Measurements from ENCODE around the gene MGAT1. TPM values are rescaled to one million over a fixed set of nuclear protein-coding genes. Genes with fewer than 3 reads are reported as not detected.

MGAT1 gene
- total RNA-seq, 1 donor from 2014 or later, result 45.6 TPM

DNA sequence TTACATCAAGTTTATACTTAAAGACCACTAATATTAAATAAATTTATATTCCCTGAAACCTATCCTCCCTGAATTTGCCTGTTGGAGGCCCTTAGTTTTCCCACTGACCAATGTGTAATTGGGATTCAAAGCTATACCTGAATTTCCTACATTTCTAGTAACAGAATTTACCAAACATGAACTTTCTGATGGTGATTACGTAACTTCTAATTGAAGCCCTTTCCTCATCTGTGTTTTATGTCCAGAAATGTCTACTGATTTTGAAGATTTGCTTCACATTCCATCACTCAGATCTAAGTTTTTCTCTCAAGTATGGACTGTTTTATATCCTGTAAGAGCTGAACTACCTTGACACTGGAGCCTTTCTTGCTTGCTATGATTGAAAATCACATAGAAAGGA lies 45.7 kb upstream of the MGAT1 start:
- Mint-ChIP-seq H3K9me3 (ENCODE audit: unreplicated experiment) (peaks cover 10% of the 10 kb centered on the region), H3K4me3 (ENCODE audit: unreplicated experiment) (no peak overlapping the region), H3K27ac (ENCODE audit: unreplicated experiment) (no peak overlapping the region), H3K27me3 (ENCODE audit: unreplicated experiment) (no peaks in the 10 kb centered on the region), H3K4me1 (ENCODE audit: low read depth, unreplicated experiment) (no peaks in the 10 kb centered on the region), H3K36me3 (ENCODE audit: unreplicated experiment) (peaks cover 64% of the 10 kb centered on the region)
- DNase-seq, result no peak
- TF ChIP-seq, protein P1, sequence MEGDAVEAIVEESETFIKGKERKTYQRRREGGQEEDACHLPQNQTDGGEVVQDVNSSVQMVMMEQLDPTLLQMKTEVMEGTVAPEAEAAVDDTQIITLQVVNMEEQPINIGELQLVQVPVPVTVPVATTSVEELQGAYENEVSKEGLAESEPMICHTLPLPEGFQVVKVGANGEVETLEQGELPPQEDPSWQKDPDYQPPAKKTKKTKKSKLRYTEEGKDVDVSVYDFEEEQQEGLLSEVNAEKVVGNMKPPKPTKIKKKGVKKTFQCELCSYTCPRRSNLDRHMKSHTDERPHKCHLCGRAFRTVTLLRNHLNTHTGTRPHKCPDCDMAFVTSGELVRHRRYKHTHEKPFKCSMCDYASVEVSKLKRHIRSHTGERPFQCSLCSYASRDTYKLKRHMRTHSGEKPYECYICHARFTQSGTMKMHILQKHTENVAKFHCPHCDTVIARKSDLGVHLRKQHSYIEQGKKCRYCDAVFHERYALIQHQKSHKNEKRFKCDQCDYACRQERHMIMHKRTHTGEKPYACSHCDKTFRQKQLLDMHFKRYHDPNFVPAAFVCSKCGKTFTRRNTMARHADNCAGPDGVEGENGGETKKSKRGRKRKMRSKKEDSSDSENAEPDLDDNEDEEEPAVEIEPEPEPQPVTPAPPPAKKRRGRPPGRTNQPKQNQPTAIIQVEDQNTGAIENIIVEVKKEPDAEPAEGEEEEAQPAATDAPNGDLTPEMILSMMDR (IDR thresholded peaks at IDR 0.05; ENCODE audit: partially characterized antibody, unreplicated experiment), result no peak

DNA sequence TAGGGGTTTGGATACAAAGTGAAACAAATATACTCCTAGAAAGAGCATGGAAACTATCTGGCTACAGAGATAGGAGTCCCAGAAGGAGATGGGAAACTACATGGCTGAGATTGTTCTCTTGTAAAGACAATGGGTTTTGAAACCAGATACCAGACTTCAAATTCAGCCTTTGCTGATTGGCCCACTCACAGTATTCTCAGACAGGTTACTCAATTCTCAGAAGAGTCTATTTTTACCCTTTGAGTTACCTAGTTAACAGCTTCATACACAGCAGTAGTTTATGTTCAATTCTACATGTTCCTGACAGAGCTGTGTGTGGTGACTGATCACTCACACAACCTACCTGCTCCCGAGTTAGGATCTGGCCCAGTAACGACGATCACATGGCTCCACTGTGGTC lies 44.4 kb upstream of the MGAT1 start:
- Mint-ChIP-seq H3K36me3 (ENCODE audit: unreplicated experiment) (peaks cover 64% of the 10 kb centered on the region), H3K9me3 (ENCODE audit: unreplicated experiment) (peaks cover 10% of the 10 kb centered on the region), H3K4me3 (ENCODE audit: unreplicated experiment) (no peak overlapping the region), H3K27ac (ENCODE audit: unreplicated experiment) (no peak overlapping the region), H3K27me3 (ENCODE audit: unreplicated experiment) (no peaks in the 10 kb centered on the region), H3K4me1 (ENCODE audit: low read depth, unreplicated experiment) (no peaks in the 10 kb centered on the region)
- TF ChIP-seq, protein P1 (IDR thresholded peaks at IDR 0.05; ENCODE audit: partially characterized antibody, unreplicated experiment), result no peak
- DNase-seq, result no peak

DNA sequence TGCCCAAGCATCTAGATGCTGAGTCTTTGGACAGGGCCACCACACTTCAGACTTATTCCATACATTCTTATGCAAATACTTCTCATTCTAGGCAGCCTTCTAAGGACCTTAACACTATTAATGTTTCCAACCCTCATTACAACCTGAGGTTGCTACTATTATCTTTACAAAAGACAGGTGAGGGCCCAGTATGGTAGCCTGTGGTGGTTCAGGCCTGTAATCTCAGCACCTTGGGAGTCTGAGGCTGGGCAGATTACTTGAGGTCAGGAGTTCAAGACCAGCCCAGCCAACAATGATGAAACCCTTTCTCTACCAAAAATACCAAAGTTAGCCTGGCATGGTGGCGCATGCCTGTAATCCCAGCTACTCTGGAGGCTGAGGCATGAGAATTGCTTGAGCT lies 42.3 kb upstream of the MGAT1 start:
- H3K4me1 Mint-ChIP-seq (ENCODE audit: low read depth, unreplicated experiment), result no peaks in the 10 kb centered on the region
- H3K4me3 Mint-ChIP-seq (ENCODE audit: unreplicated experiment), result no peak overlapping the region
- no peak overlapping the region for H3K27ac Mint-ChIP-seq (ENCODE audit: unreplicated experiment)
- H3K27me3 Mint-ChIP-seq (ENCODE audit: unreplicated experiment), result no peaks in the 10 kb centered on the region
- peaks cover 3% of the 10 kb centered on the region for H3K9me3 Mint-ChIP-seq (ENCODE audit: unreplicated experiment)
- TF ChIP-seq, protein P1 (IDR thresholded peaks at IDR 0.05; ENCODE audit: partially characterized antibody, unreplicated experiment), result no peak
- DNase-seq, result no peak
- peaks cover 45% of the 10 kb centered on the region for H3K36me3 Mint-ChIP-seq (ENCODE audit: unreplicated experiment)

DNA sequence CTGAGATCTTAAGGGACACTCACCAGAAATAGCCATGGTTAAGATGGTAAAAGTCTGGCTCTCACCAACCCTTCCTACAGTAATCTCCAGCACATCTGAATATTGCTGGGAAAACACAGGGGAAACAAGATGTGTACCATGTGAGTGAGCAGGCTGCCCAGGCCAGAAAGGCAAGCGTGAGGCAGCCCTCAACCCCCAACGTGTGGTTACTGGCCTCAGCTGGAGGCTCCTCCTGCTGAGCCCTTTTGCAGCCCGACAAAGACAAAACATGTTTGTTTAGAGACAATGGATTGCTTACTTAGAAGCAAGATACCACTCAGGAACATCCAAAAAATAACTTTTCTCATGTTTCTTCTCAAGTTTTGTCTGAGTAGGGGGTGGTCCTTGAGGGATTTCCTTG lies 41.8 kb upstream of the MGAT1 start:
- no peak overlapping the region for H3K4me3 Mint-ChIP-seq (ENCODE audit: unreplicated experiment)
- no peaks in the 10 kb centered on the region for H3K27me3 Mint-ChIP-seq (ENCODE audit: unreplicated experiment)
- no peak overlapping the region for H3K27ac Mint-ChIP-seq (ENCODE audit: unreplicated experiment)
- H3K4me1 Mint-ChIP-seq (ENCODE audit: low read depth, unreplicated experiment), result no peaks in the 10 kb centered on the region
- TF ChIP-seq, protein P1 (IDR thresholded peaks at IDR 0.05; ENCODE audit: partially characterized antibody, unreplicated experiment), result no peak
- peaks cover 42% of the 10 kb centered on the region for H3K36me3 Mint-ChIP-seq (ENCODE audit: unreplicated experiment)
- peaks cover 3% of the 10 kb centered on the region for H3K9me3 Mint-ChIP-seq (ENCODE audit: unreplicated experiment)
- no peak for DNase-seq

DNA sequence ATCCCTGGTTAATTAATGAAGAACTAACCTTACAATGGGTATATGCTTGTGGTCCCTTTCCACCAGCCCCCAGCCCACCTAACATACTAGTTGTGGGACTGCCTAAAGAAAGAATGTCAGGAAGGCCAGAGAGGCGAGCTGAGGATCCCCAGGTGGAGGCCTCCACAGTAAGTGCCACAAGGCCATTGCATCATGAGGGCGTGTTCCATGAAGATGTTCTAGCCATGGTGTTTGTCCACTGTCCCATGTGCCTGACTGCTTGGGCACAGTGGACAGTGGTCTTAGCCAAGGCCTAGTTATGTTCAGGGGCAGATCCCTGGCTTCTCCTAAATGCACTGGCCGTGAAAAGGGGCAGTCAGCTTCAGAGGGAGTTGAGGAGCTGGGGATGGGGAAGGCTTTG lies 37.3 kb upstream of the MGAT1 start:
- TF ChIP-seq, protein P1 (IDR thresholded peaks at IDR 0.05; ENCODE audit: partially characterized antibody, unreplicated experiment), result no peak
- peaks cover 5% of the 10 kb centered on the region for H3K36me3 Mint-ChIP-seq (ENCODE audit: unreplicated experiment)
- H3K4me3 Mint-ChIP-seq (ENCODE audit: unreplicated experiment), result no peak overlapping the region
- DNase-seq, result no peak
- H3K27me3 Mint-ChIP-seq (ENCODE audit: unreplicated experiment), result no peaks in the 10 kb centered on the region
- H3K27ac Mint-ChIP-seq (ENCODE audit: unreplicated experiment), result no peak overlapping the region
- peaks cover 2% of the 10 kb centered on the region for H3K9me3 Mint-ChIP-seq (ENCODE audit: unreplicated experiment)
- H3K4me1 Mint-ChIP-seq (ENCODE audit: low read depth, unreplicated experiment), result no peaks in the 10 kb centered on the region
